ENCODE results near the gene TMEM240. TPM values are rescaled to one million over a fixed set of nuclear protein-coding genes. Genes with fewer than 3 reads are reported as not detected.
"Not testable (repeated sequence)": the region's sequence is repeated elsewhere in the genome, so short reads cannot be mapped to it uniquely, and the experiment has no call there.

TMEM240 gene
- total and polyA plus RNA-seq, 2 donors: 6.7 to 31.0 TPM

GRCh38 chr1:1495461-1495975, 44.9 kb downstream of the TMEM240 start:
- H3K36me3 ChIP-seq (ENCODE audit: insufficient read depth); H3K27ac ChIP-seq (ENCODE audit: low read depth); DNase-seq (ENCODE audit: extremely low spot score); H3K4me1 ChIP-seq (ENCODE audit: insufficient read depth); H3K4me3 ChIP-seq (ENCODE audit: low read depth, low read length): not testable (repeated sequence)
- WGBS: 87% methylated on average over 18 of the region's 18 CpGs

GRCh38 chr1:1494311-1494710, 46.1 kb downstream of the TMEM240 start:
- H3K36me3 ChIP-seq (ENCODE audit: insufficient read depth); H3K4me1 ChIP-seq (ENCODE audit: insufficient read depth); DNase-seq (ENCODE audit: extremely low spot score); H3K4me3 ChIP-seq (ENCODE audit: low read depth, low read length); H3K27ac ChIP-seq (ENCODE audit: low read depth): not testable (repeated sequence)
- WGBS: 95% methylated on average over 22 of the region's 22 CpGs

GRCh38 chr1:1491601-1492000, 48.8 kb downstream of the TMEM240 start:
- 98% methylated on average over 10 of the region's 10 CpGs for whole genome bisulfite sequencing
- H3K36me3 ChIP-seq (ENCODE audit: insufficient read depth): peaks cover 3% of the 10 kb centered on the region
- no peak overlapping the region for H3K27ac ChIP-seq (ENCODE audit: low read depth)
- no peak overlapping the region for H3K4me3 ChIP-seq (ENCODE audit: low read depth, low read length)
- no peak for DNase-seq (ENCODE audit: extremely low spot score)
- no peaks in the 10 kb centered on the region for H3K4me1 ChIP-seq (ENCODE audit: insufficient read depth)

GRCh38 chr1:1490633-1491230, 49.7 kb downstream of the TMEM240 start:
- WGBS: 97% methylated on average over 19 of the region's 25 CpGs
- no peak for DNase-seq (ENCODE audit: extremely low spot score)
- H3K36me3 ChIP-seq (ENCODE audit: insufficient read depth): peaks cover 3% of the 10 kb centered on the region
- H3K4me3 ChIP-seq (ENCODE audit: low read depth, low read length): no peak overlapping the region
- no peaks in the 10 kb centered on the region for H3K4me1 ChIP-seq (ENCODE audit: insufficient read depth)
- H3K27ac ChIP-seq (ENCODE audit: low read depth): no peak overlapping the region

GRCh38 chr1:1489861-1490260, 50.6 kb downstream of the TMEM240 start:
- peaks cover 3% of the 10 kb centered on the region for H3K36me3 ChIP-seq (ENCODE audit: insufficient read depth)
- H3K27ac ChIP-seq (ENCODE audit: low read depth): no peak overlapping the region
- no peaks in the 10 kb centered on the region for H3K4me1 ChIP-seq (ENCODE audit: insufficient read depth)
- no peak for DNase-seq (ENCODE audit: extremely low spot score)
- 96% methylated on average over 19 of the region's 19 CpGs for WGBS
- no peak overlapping the region for H3K4me3 ChIP-seq (ENCODE audit: low read depth, low read length)

GRCh38 chr1:1489231-1489630, 51.2 kb downstream of the TMEM240 start:
- DNase-seq (ENCODE audit: extremely low spot score): no peak
- peaks cover 3% of the 10 kb centered on the region for H3K36me3 ChIP-seq (ENCODE audit: insufficient read depth)

GRCh38 chr1:1487701-1488100, 52.7 kb downstream of the TMEM240 start:
- Histone ChIP-seq H3K4me1 (ENCODE audit: insufficient read depth) (no peaks in the 10 kb centered on the region), H3K27ac (ENCODE audit: low read depth) (no peak overlapping the region), H3K4me3 (ENCODE audit: low read depth, low read length) (no peak overlapping the region), H3K36me3 (ENCODE audit: insufficient read depth) (peaks cover 5% of the 10 kb centered on the region)
- no peak for DNase-seq (ENCODE audit: extremely low spot score)
- WGBS: 95% methylated on average over 18 of the region's 18 CpGs

More at GRCh38 chr1:1489231-1489630, 51.2 kb downstream of the TMEM240 start:
- Histone ChIP-seq H3K4me1 (ENCODE audit: insufficient read depth) (no peaks in the 10 kb centered on the region), H3K4me3 (ENCODE audit: low read depth, low read length) (no peak overlapping the region), H3K27ac (ENCODE audit: low read depth) (no peak overlapping the region)
- 96% methylated on average over 16 of the region's 16 CpGs for WGBS

- 94% methylated on average over 27 of the region's 31 CpGs for WGBS
- H3K36me3 ChIP-seq (ENCODE audit: insufficient read depth); H3K4me3 ChIP-seq (ENCODE audit: low read depth, low read length); H3K4me1 ChIP-seq (ENCODE audit: insufficient read depth); DNase-seq (ENCODE audit: extremely low spot score); H3K27ac ChIP-seq (ENCODE audit: low read depth): not testable (repeated sequence)
Observed at GRCh38 chr1:1485755-1486317, 54.6 kb downstream of the TMEM240 start.

- not testable (repeated sequence) for H3K36me3 ChIP-seq (ENCODE audit: insufficient read depth); DNase-seq (ENCODE audit: extremely low spot score); H3K4me3 ChIP-seq (ENCODE audit: low read depth, low read length); H3K4me1 ChIP-seq (ENCODE audit: insufficient read depth); H3K27ac ChIP-seq (ENCODE audit: low read depth)
- WGBS: 95% methylated on average over 40 of the region's 46 CpGs
Observed at GRCh38 chr1:1484976-1485750, 55.3 kb downstream of the TMEM240 start.

Other genes with a start within 250 kb of the TMEM240 start
- 40.2 TPM for gene ACAP3, start 232.7 kb downstream of the TMEM240 start, total RNA-seq
- 51.2 TPM for gene ACAP3, start 232.7 kb downstream of the TMEM240 start, polyA plus RNA-seq
- gene PUSL1, start 232.0 kb downstream of the TMEM240 start, total RNA-seq: 7.6 TPM
- 19.2 TPM for gene PUSL1, start 232.0 kb downstream of the TMEM240 start, polyA plus RNA-seq
- gene INTS11, start 216.0 kb downstream of the TMEM240 start, total RNA-seq: 45.9 TPM
- gene INTS11, start 216.0 kb downstream of the TMEM240 start, polyA plus RNA-seq: 134 TPM
- 6.1 TPM for gene CPTP, start 215.8 kb downstream of the TMEM240 start, total RNA-seq
- gene CPTP, start 215.8 kb downstream of the TMEM240 start, polyA plus RNA-seq: 17.1 TPM
- gene TAS1R3, start 209.3 kb downstream of the TMEM240 start, total RNA-seq: 0.48 TPM
- gene TAS1R3, start 209.3 kb downstream of the TMEM240 start, polyA plus RNA-seq: 0.11 TPM
- 26.4 TPM for gene DVL1, start 191.2 kb downstream of the TMEM240 start, total RNA-seq
- gene DVL1, start 191.2 kb downstream of the TMEM240 start, polyA plus RNA-seq: 69.0 TPM
- 62.7 TPM for gene MXRA8, start 182.1 kb downstream of the TMEM240 start, total RNA-seq
- gene MXRA8, start 182.1 kb downstream of the TMEM240 start, polyA plus RNA-seq: 159 TPM
- gene AURKAIP1, start 165.4 kb downstream of the TMEM240 start, total RNA-seq: 20.7 TPM
- gene AURKAIP1, start 165.4 kb downstream of the TMEM240 start, polyA plus RNA-seq: 158 TPM
- 226 TPM for gene CCNL2, start 141.3 kb downstream of the TMEM240 start, total RNA-seq
- gene CCNL2, start 141.3 kb downstream of the TMEM240 start, polyA plus RNA-seq: 146 TPM
- gene MRPL20, start 133.3 kb downstream of the TMEM240 start, total RNA-seq: 55.1 TPM
- 183 TPM for gene MRPL20, start 133.3 kb downstream of the TMEM240 start, polyA plus RNA-seq
- 5.8 TPM for gene ANKRD65, start 119.3 kb downstream of the TMEM240 start, total RNA-seq
- 17.7 TPM for gene ANKRD65, start 119.3 kb downstream of the TMEM240 start, polyA plus RNA-seq
- 15.2 TPM for gene VWA1, start 104.9 kb downstream of the TMEM240 start, total RNA-seq
- gene VWA1, start 104.9 kb downstream of the TMEM240 start, polyA plus RNA-seq: 214 TPM
- gene ATAD3C, start 90.9 kb downstream of the TMEM240 start, total RNA-seq: 0.26 TPM
- gene ATAD3C, start 90.9 kb downstream of the TMEM240 start, polyA plus RNA-seq: 3.3 TPM
- gene ATAD3B, start 68.9 kb downstream of the TMEM240 start, total RNA-seq: 11.3 TPM
- gene ATAD3B, start 68.9 kb downstream of the TMEM240 start, polyA plus RNA-seq: 14.3 TPM
- gene ATAD3A, start 28.5 kb downstream of the TMEM240 start, total RNA-seq: 7.1 TPM
- 18.8 TPM for gene ATAD3A, start 28.5 kb downstream of the TMEM240 start, polyA plus RNA-seq
- 38.5 TPM for gene SSU72, start 34.2 kb upstream of the TMEM240 start, total RNA-seq
- 83.5 TPM for gene SSU72, start 34.2 kb upstream of the TMEM240 start, polyA plus RNA-seq
- gene FNDC10, start 59.5 kb upstream of the TMEM240 start, total RNA-seq: 0.58 TPM
- gene FNDC10, start 59.5 kb upstream of the TMEM240 start, polyA plus RNA-seq: 2.2 TPM
- gene MIB2, start 74.9 kb upstream of the TMEM240 start, total RNA-seq: 20.9 TPM
- gene MIB2, start 74.9 kb upstream of the TMEM240 start, polyA plus RNA-seq: 74.5 TPM
- gene MMP23B, start 91.5 kb upstream of the TMEM240 start, total RNA-seq: 45.6 TPM
- gene MMP23B, start 91.5 kb upstream of the TMEM240 start, polyA plus RNA-seq: 35.7 TPM
- 6.5 TPM for gene CDK11B, start 118.4 kb upstream of the TMEM240 start, total RNA-seq
- gene CDK11B, start 118.4 kb upstream of the TMEM240 start, polyA plus RNA-seq: 44.5 TPM
- 29.9 TPM for gene SLC35E2B, start 152.2 kb upstream of the TMEM240 start, total RNA-seq
- gene SLC35E2B, start 152.2 kb upstream of the TMEM240 start, polyA plus RNA-seq: 34.5 TPM
- gene CDK11A, start 183.7 kb upstream of the TMEM240 start, total RNA-seq: 15.2 TPM
- gene CDK11A, start 183.7 kb upstream of the TMEM240 start, polyA plus RNA-seq: 20.2 TPM
- gene NADK, start 237.8 kb upstream of the TMEM240 start, total RNA-seq: 28.0 TPM
- gene NADK, start 237.8 kb upstream of the TMEM240 start, polyA plus RNA-seq: 57.9 TPM

Data from urinary bladder (tissue), 4 donors.